Natural killer cell (primary cell): Measurements from ENCODE around the gene BMERB1. TPM values are rescaled to one million over a fixed set of nuclear protein-coding genes. Genes with fewer than 3 reads are reported as not detected.

Experiments
- ATAC-seq, 3 donors: fragments of 150-1000 bp in 2 of 3; fragments of 200-7000 bp in 1 of 3; cut with Tn5 transposase; 1 replicate in 1 of 3; 2 replicates in 2 of 3; pipeline ENCODE4 v1.10.0; 2021; ENCODE audit warnings: mild to moderate bottlenecking in 2 of 3, moderate library complexity in 2 of 3
- DNase-seq, 2 donors: peaks; one replicate each; pipeline versions ENCODE4 v3.0.0 to v3.0.0-alpha.2; 2013 to 2021; ENCODE audit warnings: mixed read lengths in 1 of 2
- H3K27ac ChIP-seq: one replicate; pipeline ENCODE4 v1.5.1; 2013; ENCODE audit warnings: mild to moderate bottlenecking, low read length
- H3K27me3 ChIP-seq: one replicate; pipeline ENCODE4 v1.6.1; 2013; ENCODE audit warnings: low read length; ENCODE audit not compliant: control insufficient read depth, insufficient read depth
- H3K36me3 ChIP-seq: one replicate; pipeline ENCODE4 v1.6.1; 2013; ENCODE audit warnings: low read length; ENCODE audit not compliant: control insufficient read depth, insufficient read depth
- H3K4me1 ChIP-seq: one replicate; pipeline ENCODE4 v1.6.1; 2013; ENCODE audit warnings: low read length; ENCODE audit not compliant: control insufficient read depth, insufficient read depth
- H3K4me3 ChIP-seq: one replicate; pipeline ENCODE4 v1.5.1; 2013; ENCODE audit warnings: low read length
- H3K9me3 ChIP-seq: one replicate; pipeline ENCODE4 v1.6.1; 2013; ENCODE audit warnings: low read length; ENCODE audit not compliant: control insufficient read depth, insufficient read depth
- H3K27ac Mint-ChIP-seq, 2 donors: one replicate each; pipeline ENCODE4 v1.8.0; 2022; ENCODE audit warnings: mild to moderate bottlenecking in 2 of 2, mixed read lengths in 2 of 2, moderate library complexity in 1 of 2
- H3K27me3 Mint-ChIP-seq, 2 donors: one replicate each; pipeline ENCODE4 v1.8.0; 2022; ENCODE audit warnings: low read depth in 2 of 2, mixed read lengths in 2 of 2
- H3K36me3 Mint-ChIP-seq: one replicate; pipeline ENCODE4 v1.8.0; 2022; ENCODE audit warnings: mixed read lengths
- H3K4me1 Mint-ChIP-seq, 2 donors: one replicate each; pipeline ENCODE4 v1.8.0; 2022; ENCODE audit warnings: mixed read lengths in 2 of 2
- H3K4me3 Mint-ChIP-seq: one replicate; pipeline ENCODE4 v1.8.0; 2022; ENCODE audit warnings: mild to moderate bottlenecking, moderate library complexity, mixed read lengths
- H3K9me3 Mint-ChIP-seq, 2 donors: one replicate each; pipeline ENCODE4 v1.8.0; 2022; ENCODE audit warnings: mixed read lengths in 2 of 2
- CTCF ChIP-seq: fragments of 200-600 bp; IDR thresholded peaks from one replicate; pipeline ENCODE4 v1.8.0; 2022; ENCODE audit warnings: antibody characterized with exemption
- WGBS: methylation state at CpG from one replicate; pipeline ENCODE4 v1.1.7; 2013; ENCODE audit warnings: missing lambda C conversion rate; ENCODE audit not compliant: insufficient coverage; 5-methylcytosine and 5-hydroxymethylcytosine counted together
- intact Hi-C: fragments of 100-400 bp; cut with micrococcal nuclease; formaldehyde crosslinking; loops from one replicate; pipeline ENCODE4 v1.14.2; 2022
- total RNA-seq, 4 donors: library from RNA; stranded (reverse); fragments of 120-200 nt in 1 of 4; gene quantifications; one replicate each; pipeline versions ENCODE4 v1.2.3 to v1.2.4, GENCODE V29; 2013 to 2022

Gene BMERB1
- total RNA-seq, 3 donors from 2014 or later (not counting 1 experiment from before 2014, with no cell fraction given): 3.7 to 6.7 (median 4.5) TPM

GRCh38 chr16:15482748-15483298 is 48.4 kb downstream of the BMERB1 start:
- no peaks in the 10 kb centered on the region for H3K36me3 Mint-ChIP-seq
- Histone ChIP-seq H3K4me1 (no peaks in the 10 kb centered on the region), H3K4me3 (no peak overlapping the region), H3K27me3 (no peaks in the 10 kb centered on the region), H3K36me3 (no peaks in the 10 kb centered on the region), H3K27ac (no peak overlapping the region), H3K9me3 (no peaks in the 10 kb centered on the region)
- intact Hi-C loops: no loop called here
- no peak overlapping the region for H3K27ac Mint-ChIP-seq
- DNase-seq (no peak), ATAC-seq (no peak)
- H3K4me3 Mint-ChIP-seq: no peak overlapping the region
- TF ChIP-seq CTCF: no peak
- H3K27me3 Mint-ChIP-seq: no peaks in the 10 kb centered on the region
- H3K4me1 Mint-ChIP-seq: peaks cover 0 to 6% of the 10 kb centered on the region in 2 donors
- H3K9me3 Mint-ChIP-seq: no peaks in the 10 kb centered on the region
- 93% methylated on average over 7 of the region's 7 CpGs for WGBS

GRCh38 chr16:15483857-15484256 is 49.5 kb downstream of the BMERB1 start:
- Mint-ChIP-seq H3K36me3 (no peaks in the 10 kb centered on the region), H3K9me3 (no peaks in the 10 kb centered on the region), H3K27ac (no peak overlapping the region), H3K4me1 (peaks cover 0 to 6% of the 10 kb centered on the region in 2 donors), H3K4me3 (no peak overlapping the region), H3K27me3 (no peaks in the 10 kb centered on the region)
- H3K27me3 ChIP-seq: no peaks in the 10 kb centered on the region
- ATAC-seq (no peak), DNase-seq (no peak)
- no peaks in the 10 kb centered on the region for H3K9me3 ChIP-seq
- H3K4me3 ChIP-seq: no peak overlapping the region
- H3K4me1 ChIP-seq: no peaks in the 10 kb centered on the region
- intact Hi-C loops: no loop called here
- H3K36me3 ChIP-seq: no peaks in the 10 kb centered on the region
- 78% methylated on average over 2 of the region's 2 CpGs for WGBS
- no peak for TF ChIP-seq CTCF
- H3K27ac ChIP-seq: no peak overlapping the region

GRCh38 chr16:15484662-15485061 is 50.3 kb downstream of the BMERB1 start:
- TF ChIP-seq CTCF: no peak
- ATAC-seq (no peak), DNase-seq (no peak)
- Histone ChIP-seq H3K27me3 (no peaks in the 10 kb centered on the region), H3K4me1 (no peaks in the 10 kb centered on the region), H3K36me3 (no peaks in the 10 kb centered on the region), H3K27ac (no peak overlapping the region), H3K4me3 (no peak overlapping the region), H3K9me3 (no peaks in the 10 kb centered on the region)
- H3K4me1 Mint-ChIP-seq: peaks cover 0 to 6% of the 10 kb centered on the region in 2 donors
- 74% methylated on average over 5 of the region's 5 CpGs for WGBS
- H3K27ac Mint-ChIP-seq: no peak overlapping the region
- no peaks in the 10 kb centered on the region for H3K36me3 Mint-ChIP-seq
- intact Hi-C loops: no loop called here
- H3K27me3 Mint-ChIP-seq: no peaks in the 10 kb centered on the region
- H3K4me3 Mint-ChIP-seq: no peak overlapping the region
- H3K9me3 Mint-ChIP-seq: no peaks in the 10 kb centered on the region

- TF ChIP-seq CTCF: no peak
These were observed 50.8 kb downstream of the BMERB1 start for GRCh38 chr16:15485175-15485574.

More at GRCh38 chr16:15485175-15485574, 50.8 kb downstream of the BMERB1 start:
- Histone ChIP-seq H3K27me3 (no peaks in the 10 kb centered on the region), H3K4me3 (no peak overlapping the region), H3K36me3 (no peaks in the 10 kb centered on the region), H3K9me3 (no peaks in the 10 kb centered on the region), H3K4me1 (no peaks in the 10 kb centered on the region), H3K27ac (no peak overlapping the region)
- 97% methylated on average over 5 of the region's 5 CpGs for WGBS
- H3K9me3 Mint-ChIP-seq: no peaks in the 10 kb centered on the region
- ATAC-seq (no peak), DNase-seq (no peak)
- H3K4me1 Mint-ChIP-seq: peaks cover 0 to 6% of the 10 kb centered on the region in 2 donors
- no peaks in the 10 kb centered on the region for H3K27me3 Mint-ChIP-seq
- intact Hi-C loops: no loop called here
- no peak overlapping the region for H3K4me3 Mint-ChIP-seq
- H3K27ac Mint-ChIP-seq: no peak overlapping the region
- H3K36me3 Mint-ChIP-seq: no peaks in the 10 kb centered on the region
